IMR-90 (cell line): ENCODE results near the gene PADI1.

Source experiments
- CEBPB ChIP-seq: IDR thresholded peaks from 2 replicates; pipeline ENCODE4 v1.6.1; 2012; ENCODE audit warnings: low read depth, low read length, improper control_type of control experiment
- CTCF ChIP-seq: conservative IDR thresholded peaks from 2 replicates; pipeline ENCODE4 v1.5.1; 2012; ENCODE audit warnings: mild to moderate bottlenecking, low read depth, low read length, improper control_type of control experiment
- MAZ ChIP-seq: IDR thresholded peaks from 2 replicates; pipeline ENCODE4 v1.6.1; 2012; ENCODE audit warnings: low read depth, mild to moderate bottlenecking, low read length, improper control_type of control experiment, moderate library complexity, borderline replicate concordance
- MXI1 ChIP-seq: IDR thresholded peaks from 2 replicates; pipeline ENCODE4 v1.6.1; 2012; ENCODE audit warnings: low read depth, mild to moderate bottlenecking, low read length, moderate library complexity, borderline replicate concordance
- NFE2L2 ChIP-seq: fragments of 150-350 bp; IDR thresholded peaks from 2 replicates; pipeline ENCODE4 v1.6.1; 2016; ENCODE audit warnings: low read depth, mild to moderate bottlenecking, low read length
- POLR2A ChIP-seq: IDR thresholded peaks from 2 replicates; pipeline ENCODE4 v1.6.1; 2012; ENCODE audit warnings: mild to moderate bottlenecking, low read depth, low read length
- RCOR1 ChIP-seq: IDR thresholded peaks from 2 replicates; pipeline ENCODE4 v1.6.1; 2012; ENCODE audit warnings: mild to moderate bottlenecking, low read length, improper control_type of control experiment; ENCODE audit not compliant: insufficient replicate concordance
- RFX5 ChIP-seq: IDR thresholded peaks from 2 replicates; pipeline ENCODE4 v1.8.0; 2012; ENCODE audit warnings: low read depth, mild to moderate bottlenecking, low read length, moderate library complexity
- USF2 ChIP-seq: fragments of 150-350 bp; IDR thresholded peaks from 2 replicates; pipeline ENCODE4 v1.6.1; 2017; ENCODE audit warnings: mild to moderate bottlenecking, antibody characterized with exemption, low read length, low read depth
- TF ChIP-seq, protein P1 (sequence below): fragments of 150-350 bp; IDR thresholded peaks from 2 replicates; pipeline ENCODE4 v1.6.1; 2016; ENCODE audit warnings: low read depth, mild to moderate bottlenecking, low read length, moderate library complexity, borderline replicate concordance

DNA sequence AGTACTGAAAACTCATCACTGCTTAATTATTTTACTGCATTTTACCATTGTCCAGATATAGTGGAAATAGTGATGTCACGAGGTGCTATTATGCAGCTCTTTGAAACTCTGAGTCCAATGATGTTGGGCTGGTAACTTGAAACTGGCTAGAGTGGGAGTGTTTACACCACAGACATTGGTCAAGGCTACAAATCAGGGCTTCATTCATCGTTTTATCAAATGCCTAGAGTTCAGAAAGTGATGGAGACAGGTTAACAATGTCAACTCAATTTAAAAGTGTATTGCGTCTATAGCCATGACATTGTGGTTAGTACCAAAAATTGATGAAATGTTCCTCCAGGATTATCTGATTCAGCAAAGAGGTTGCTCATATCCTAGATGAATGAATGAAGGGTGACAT, 12.7 kb downstream of the PADI1 start:
- no peak for TF ChIP-seq CTCF
- no peak for TF ChIP-seq USF2
- TF ChIP-seq POLR2A: no peak
- no peak for TF ChIP-seq RCOR1
- TF ChIP-seq NFE2L2: no peak
- no peak for TF ChIP-seq RFX5
- TF ChIP-seq, protein P1, sequence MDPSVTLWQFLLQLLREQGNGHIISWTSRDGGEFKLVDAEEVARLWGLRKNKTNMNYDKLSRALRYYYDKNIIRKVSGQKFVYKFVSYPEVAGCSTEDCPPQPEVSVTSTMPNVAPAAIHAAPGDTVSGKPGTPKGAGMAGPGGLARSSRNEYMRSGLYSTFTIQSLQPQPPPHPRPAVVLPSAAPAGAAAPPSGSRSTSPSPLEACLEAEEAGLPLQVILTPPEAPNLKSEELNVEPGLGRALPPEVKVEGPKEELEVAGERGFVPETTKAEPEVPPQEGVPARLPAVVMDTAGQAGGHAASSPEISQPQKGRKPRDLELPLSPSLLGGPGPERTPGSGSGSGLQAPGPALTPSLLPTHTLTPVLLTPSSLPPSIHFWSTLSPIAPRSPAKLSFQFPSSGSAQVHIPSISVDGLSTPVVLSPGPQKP: no peak
- TF ChIP-seq MXI1: no peak
- no peak for TF ChIP-seq MAZ
- no peak for TF ChIP-seq CEBPB
